Posterior vena cava (tissue), 2 donors: Measurements from ENCODE around the gene POU3F1. TPM values are rescaled to one million over a fixed set of nuclear protein-coding genes. Genes with fewer than 3 reads are reported as not detected.

Experiments
- DNase-seq: peaks from one replicate; pipeline ENCODE4 v3.0.0-alpha.2; 2020; ENCODE audit warnings: low spot score
- intact Hi-C, 2 donors: fragments of 100-400 bp; cut with DNase I; formaldehyde crosslinking; loops; one replicate each; pipeline versions ENCODE4 v1.14.1 to v1.14.2; 2022 to 2023
- total RNA-seq, 2 donors: library from RNA; stranded (reverse); fragmentation: NEBNext Ultra II Directional; extraction: Animal tissue kit (Norgen Biotek cat#: 25700); gene quantifications; one replicate each; pipeline ENCODE4 v1.2.1, GENCODE V29; 2021
- donor health status: DM: yes; HTN: yes; CAD: no.
- donor health status: DM: yes; HTN: yes; CAD: no.

The POU3F1 gene
- total RNA-seq, 2 donors from 2014 or later = 0.28 to 0.29 TPM

DNA sequence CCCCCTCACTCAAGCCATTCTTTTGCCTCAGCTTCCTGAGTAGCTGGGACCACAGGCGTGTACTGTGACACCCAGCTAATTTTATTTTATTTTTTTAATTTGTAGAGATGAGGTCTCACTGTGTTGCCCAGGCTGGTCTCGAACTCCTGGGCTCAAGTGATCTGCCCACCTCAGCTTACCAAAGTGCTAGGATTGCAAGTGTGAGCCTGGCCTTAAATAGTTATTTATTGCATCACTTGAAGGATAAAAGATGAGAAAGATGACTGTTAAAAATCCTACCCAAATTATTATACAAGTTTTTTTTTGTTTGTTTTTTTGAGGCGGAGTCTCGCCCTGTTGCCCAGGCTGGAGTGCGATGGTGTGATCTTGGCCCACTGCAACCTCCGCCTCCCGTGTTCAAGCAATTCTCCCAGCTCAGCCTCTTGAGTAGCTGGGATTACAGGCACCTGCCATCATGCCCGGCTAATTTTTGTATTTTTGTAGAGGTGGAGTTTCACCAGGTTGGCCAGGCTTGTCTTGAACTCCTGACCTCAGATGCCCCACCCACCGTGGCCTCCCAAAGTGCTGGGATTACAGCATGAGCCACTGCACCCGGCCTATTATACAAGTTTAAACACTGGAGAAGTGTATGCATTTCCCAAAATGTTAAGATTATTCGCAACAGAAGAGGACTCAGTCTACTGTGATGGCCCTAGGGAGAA, 31.7 kb downstream of the POU3F1 start:
- intact Hi-C loops = no loop called here
- peak; percentile 35 for DNase-seq

DNA sequence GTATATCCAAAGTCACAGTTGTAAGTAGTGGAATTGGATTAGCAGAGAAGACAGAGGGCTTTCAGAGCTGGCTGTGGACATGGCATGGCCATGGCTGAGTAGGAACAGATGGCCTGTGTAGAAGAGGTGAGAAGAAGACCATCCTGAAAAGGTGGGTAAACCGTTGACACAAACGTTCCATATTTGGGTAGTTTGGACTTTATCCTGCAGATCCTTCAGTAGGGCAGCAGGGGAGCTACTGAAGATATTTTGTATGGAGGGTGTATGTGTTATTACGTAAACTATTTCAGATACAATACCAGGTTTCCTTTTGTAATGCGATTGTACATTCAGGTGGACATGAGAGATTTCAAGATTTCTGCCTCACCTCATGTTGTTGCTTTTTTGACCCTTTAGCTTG, 32.4 kb downstream of the POU3F1 start:
- no peak for DNase-seq
- intact Hi-C loops = no loop called here

DNA sequence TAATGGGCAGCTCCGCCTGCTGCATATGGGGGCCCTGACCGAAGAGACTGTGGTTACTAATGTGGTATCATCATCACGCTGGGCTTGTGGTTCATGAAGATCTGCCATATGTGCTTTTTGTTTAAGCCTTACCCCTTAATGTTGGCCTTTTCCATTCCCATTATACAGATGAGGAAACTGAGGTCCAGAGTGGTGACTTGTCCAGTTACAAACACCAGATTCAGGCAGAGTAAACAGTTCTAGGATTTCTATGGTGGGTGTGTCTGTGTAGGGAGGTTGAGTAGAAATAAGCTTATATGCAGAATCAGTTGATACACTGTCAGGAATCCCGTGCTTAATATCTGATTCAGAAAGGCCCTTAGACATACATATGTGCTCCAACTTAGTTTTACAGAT, 33.4 kb downstream of the POU3F1 start:
- DNase-seq = no peak
- intact Hi-C loops = no loop called here

DNA sequence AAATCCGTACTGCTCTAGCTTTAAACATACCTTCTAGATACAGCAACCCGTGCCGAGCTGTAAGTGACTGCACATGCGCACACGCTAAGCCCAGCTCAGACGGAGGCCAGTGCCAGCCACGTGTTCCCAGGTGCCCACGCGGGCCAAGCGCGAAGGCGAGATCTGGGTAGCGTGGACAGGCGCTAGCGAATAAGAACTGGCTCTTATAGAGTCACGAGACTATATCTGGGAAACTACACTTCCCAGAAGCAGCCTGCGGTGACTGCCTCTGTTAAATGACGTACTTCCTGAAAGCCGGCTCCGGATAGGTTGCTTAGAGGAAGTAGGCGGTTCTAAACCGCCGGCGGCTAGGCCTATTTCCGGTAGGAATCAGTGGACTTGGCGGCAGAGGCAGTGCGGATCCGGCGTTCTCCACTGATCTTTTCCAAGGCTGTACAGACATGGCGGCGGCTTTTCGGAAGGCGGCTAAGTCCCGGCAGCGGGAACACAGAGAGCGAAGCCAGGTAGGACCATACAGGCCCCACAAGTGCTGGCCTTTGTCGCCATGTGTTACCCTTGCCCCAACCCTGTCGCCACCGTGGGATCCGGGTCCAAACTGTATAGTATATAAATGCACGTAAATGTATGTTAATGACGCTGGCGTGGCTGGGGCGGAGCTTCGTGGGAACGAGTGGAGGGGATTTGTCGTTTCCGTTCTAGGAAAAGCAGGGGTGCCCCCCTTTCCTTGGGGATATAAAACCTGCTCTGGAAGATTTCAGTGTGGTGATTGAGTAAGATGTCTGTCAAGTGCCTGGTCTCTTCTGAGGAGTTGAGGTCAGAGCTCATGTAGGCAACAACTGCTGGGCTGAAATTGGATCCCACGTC, 34.0 kb downstream of the POU3F1 start, which contains the start of gene UTP11:
TSS of gene UTP11 (plus strand) at position 372 of the 864 bp plus-strand sequence. CDS start at position 441, 69 bp downstream.
- peak; percentile 97 for DNase-seq
- intact Hi-C loops = no loop called here

DNA sequence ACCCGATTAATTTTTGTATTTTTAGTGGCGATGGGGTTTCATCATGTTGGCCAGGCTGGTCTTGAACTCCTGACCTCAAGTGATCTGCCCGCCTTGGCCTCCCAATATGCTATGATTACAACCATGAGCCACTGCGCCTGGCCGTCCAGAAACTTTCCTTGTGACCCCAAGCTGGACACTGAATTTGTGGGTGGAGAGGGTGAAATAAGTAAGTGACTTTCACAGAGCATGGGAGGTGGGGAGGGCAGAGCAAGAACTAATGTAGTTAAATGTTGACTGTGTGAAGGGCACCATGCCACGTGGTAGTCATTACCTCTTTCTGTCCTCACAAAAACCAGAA, 36.8 kb downstream of the POU3F1 start:
- peak; percentile 36 for DNase-seq
- intact Hi-C loops = no loop called here

DNA sequence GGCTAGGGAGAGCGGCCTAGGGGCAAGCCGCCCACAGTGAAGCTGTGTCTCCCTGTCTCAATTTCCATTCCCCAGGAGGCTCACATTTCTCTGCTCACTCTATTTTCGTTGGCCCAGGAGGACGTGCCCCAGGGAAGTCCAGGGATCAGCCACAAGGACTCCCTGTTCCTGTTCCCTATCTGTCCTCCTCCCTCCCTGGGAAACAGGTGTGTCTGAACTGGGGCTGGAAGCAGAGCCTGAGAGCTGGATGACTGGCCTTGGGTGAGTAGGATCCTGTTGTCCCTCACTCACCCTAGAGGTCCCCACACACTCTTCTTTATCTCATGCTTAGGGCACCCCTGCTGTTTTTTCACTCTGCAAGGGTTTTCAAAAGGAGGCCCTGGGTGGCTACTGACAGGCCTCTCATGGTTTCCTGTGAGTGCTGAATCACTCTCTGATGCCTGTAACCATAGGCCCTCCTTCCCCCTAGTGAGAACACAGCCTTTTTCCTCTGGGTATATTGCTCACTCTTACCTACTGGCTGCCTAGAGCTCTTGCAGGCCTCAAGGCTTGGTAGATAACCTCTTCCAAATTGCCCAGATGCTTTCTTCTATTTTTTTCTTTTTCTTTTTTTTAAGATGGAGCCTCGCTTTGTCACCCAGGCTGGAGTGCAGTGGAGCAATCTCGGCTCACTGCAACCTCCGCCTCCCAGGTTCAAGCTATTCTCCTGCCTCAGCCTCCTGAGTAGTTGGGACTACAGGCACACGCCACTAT, 37.3 kb downstream of the POU3F1 start:
- peak; percentile 36 for DNase-seq

DNA sequence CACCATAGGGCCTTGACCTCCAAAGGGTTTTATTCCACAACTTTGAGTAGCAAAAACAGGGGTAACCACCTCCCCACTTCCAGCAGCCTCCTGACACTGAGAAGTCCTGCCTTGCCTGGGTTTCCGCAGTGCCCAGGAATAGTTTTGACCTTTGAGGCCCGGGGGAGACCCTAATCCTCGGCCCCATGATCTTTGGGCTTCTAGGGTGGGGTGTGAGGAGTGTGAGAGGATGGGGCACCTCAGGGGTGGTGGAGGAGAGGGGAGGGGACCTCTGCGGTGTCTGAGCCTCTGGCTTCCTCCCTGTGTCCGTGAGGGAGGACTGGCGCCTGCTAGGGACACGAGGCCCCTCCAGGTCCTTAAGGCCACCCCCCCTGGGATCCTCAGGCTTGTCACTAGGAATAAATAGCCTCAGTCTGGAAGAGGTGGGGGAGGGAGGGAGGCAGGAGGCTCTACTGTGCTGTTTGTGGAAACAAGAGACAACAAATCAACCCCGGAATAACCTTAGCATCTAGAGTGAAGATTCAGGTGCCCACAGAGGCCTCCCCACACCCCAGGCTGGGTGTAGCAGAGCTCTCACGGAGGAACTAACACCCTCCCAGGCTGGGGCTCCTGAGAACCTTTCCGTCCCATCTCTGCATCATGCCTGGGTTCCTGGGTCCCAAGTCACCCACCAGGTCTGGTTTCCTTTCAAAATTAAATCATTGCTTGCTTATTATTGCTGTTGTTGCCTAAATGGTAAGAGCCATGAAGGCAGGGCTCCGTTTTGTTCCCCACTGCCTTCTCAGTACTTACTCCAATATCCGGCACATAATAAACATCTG, 40.4 kb downstream of the POU3F1 start:
- intact Hi-C loops = no loop called here
- peak; percentile 62 for DNase-seq

More for the DNA sequence above, 37.3 kb downstream of the POU3F1 start:
- intact Hi-C loops = no loop called here

DNA sequence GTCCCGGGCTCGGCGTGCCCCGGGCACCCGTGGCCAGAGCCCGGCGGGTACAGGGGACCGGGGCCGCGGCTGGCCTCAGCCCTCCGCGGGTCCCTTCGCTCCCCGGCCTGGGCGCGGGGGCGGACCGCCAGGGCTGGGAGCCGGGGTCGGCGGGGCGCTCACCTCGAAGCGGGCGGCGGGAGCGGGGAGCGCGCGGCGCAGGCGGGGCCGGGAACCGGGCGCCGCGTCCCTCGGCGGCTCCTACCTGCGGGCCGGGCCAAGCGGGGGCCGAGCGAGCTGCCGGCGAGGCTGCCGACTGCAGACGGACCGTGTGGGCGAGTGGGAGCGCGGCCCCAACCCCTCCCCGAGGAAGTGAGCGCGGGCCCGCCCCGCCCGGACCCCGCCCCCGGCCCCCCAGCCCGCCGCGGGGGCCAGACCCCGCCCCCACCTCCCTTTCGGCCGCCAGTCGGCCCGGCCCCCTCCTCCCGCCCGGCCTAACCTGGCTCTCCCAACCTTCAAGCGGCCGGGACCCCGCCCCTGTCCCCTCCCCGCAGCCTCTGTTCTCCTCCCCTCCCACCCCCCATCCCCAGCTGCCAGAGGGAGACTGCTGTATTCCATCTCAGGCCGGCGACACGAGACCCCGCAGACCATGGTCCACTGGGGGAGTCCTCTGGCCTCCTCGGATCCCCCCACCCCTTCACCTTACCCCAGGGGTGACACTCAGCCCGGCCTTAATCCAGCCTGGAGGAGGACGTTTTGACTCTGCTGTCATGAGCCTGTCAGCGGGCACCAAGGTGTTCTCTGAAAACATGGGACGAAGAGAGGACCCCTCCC, 41.2 kb downstream of the POU3F1 start, which contains the start of gene FHL3:
TSS of gene FHL3 (minus strand) at position 320 of the 813 bp plus-strand sequence. CDS start 6,102 bp downstream, outside the sequence.
- intact Hi-C loops = no loop called here

DNA sequence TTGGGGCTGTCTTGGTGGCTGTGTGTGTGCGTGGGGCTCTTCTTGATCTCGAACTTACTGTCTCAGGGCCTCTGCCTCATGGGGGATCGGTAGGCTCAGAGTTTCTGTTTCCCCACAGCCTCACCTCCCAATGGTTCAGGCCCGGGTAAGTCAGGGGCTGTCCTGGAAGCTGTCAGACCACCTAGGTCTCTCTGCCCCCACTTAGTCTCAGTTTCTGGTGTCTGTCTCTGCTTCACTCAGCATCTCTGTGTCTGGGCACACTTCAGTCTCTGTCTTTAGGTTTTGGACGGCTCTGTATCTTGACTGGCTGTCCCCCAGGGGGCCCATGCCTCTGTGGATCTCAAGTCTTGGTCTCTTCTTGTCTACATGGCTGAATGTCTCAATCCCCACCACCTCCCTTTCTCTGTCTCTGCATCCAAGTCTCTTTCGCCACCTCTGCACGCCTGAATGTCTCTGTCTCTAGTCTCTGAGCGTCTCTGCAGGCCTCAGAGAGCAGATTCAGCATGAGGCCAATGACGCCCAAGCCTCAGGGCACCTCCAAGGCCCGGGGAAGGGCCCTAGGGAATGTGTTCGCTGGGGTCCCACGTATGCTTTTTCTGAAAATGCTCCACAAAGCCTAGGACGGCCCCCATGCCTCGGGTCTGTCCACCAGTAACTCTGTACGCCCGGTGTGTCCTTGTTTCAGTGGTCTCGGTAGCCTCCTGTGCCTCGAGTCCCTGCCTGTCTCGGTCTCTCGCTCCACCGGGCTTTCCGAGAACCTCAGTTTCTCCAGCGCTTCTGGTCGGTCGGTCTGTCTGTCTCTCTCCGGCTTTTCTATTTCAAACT, 42.1 kb downstream of the POU3F1 start:
- peak; percentile 76 for DNase-seq
- intact Hi-C loops = no loop called here

More for the DNA sequence above, 41.2 kb downstream of the POU3F1 start, which contains the start of gene FHL3:
- peak; percentile 89 for DNase-seq

DNA sequence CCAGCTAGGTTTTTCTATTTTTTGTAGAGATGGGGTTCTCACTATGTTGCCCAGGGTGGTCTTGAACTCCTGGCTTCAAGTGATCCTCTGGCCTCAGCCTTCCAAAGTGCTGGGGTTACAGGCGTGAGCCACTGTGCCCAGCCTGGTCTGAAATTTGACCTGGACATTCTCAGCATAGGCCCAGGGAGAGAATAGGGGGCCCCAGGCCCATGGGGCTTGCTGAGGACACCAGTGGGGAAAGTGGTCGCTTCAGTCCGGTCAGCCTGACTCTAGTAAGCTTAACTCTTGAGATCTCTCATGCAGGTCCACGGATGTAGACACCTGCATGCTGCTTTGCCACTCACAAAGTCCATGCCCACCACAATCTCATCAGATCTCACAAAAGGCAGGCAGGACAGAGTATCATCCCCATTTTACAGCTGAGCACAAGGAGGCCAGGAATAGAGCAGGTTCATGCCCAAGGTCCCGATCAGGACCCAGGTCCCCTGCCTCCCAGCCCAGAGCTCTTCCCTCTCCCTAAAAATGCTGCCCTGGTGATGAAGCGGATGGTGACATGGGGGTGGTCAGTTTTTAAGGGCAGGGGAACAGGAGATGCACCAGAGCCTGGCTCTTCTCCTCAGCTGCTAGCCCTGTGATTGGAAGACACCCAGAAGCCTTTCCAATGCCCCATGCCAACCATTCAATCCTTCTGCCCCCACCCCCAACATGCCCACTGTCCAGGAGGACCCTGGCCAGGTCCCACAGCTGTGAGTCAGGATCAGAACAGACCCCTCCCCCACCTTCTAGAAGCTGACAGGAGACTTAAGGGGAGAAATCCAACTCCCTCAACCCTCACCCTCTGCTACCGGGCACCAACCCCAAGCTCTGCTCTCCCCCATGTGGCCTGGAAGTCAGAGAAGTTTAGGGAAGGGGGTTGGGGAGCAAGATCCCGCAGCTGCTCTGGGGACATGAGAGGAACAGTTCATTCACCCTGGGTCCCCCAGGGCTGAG, 43.0 kb downstream of the POU3F1 start:
- intact Hi-C loops = no loop called here
- peak; percentile 67 for DNase-seq

DNA sequence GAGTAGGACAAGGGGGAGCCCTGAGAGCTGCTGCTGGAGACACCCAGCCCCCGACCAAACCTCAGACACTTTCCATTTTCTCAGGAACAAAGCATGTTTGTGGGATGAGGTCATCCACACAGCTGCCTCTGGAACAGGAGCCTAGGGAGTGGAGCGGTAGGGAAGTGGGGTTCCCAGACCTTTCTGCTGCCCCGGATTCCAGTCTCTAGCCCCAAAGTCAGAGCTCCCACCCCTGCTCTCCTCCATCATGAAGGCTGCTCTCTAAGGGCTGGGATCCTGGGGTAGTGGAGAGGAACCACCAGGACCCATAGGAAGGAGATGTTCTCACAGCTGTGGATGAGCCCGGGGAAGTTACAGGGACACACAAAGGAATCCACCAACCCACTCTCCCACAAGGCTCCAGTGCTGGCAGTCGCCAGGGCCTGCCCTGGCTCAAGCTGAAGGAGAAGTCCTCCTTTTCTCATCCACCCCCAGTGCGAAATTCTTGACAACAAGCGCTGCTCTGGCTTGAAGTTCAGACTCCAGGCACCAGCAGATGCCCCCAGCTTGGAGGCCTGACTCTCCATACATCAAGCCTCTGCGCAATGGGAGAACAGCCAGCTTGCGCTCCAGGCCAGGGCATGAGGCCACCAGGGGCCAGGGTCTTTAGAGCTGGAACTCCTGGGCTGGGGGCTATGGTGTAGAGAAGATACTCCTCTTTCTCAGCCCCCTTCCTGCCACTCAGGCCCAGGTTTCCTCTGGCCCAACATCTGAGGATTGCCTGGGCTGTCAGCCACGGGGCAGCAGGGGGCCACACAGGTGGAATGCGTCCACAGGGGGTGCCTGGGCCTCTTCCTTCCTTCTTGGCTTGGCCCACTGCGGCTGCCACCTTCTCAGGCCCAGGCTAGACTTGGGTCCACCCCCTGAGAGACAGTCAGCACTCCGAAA, 45.8 kb downstream of the POU3F1 start:
- intact Hi-C loops = no loop called here
- DNase-seq = peak; percentile 84

DNA sequence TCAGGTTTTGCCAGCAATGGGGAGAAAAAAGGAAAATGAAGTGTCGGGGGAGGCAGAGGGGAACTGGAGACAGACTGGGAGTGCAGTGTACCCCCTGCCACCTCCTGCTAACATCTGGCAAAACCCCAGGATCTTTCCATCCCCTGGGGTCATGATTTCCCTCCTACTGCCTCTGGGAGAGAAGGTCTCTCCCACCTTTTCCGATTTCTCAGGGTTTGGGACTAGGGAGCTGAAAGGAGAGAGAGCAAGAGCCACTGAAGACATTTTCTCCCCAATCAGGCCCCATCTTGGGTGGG, 46.4 kb downstream of the POU3F1 start:
- DNase-seq = no peak
- intact Hi-C loops = no loop called here

DNA sequence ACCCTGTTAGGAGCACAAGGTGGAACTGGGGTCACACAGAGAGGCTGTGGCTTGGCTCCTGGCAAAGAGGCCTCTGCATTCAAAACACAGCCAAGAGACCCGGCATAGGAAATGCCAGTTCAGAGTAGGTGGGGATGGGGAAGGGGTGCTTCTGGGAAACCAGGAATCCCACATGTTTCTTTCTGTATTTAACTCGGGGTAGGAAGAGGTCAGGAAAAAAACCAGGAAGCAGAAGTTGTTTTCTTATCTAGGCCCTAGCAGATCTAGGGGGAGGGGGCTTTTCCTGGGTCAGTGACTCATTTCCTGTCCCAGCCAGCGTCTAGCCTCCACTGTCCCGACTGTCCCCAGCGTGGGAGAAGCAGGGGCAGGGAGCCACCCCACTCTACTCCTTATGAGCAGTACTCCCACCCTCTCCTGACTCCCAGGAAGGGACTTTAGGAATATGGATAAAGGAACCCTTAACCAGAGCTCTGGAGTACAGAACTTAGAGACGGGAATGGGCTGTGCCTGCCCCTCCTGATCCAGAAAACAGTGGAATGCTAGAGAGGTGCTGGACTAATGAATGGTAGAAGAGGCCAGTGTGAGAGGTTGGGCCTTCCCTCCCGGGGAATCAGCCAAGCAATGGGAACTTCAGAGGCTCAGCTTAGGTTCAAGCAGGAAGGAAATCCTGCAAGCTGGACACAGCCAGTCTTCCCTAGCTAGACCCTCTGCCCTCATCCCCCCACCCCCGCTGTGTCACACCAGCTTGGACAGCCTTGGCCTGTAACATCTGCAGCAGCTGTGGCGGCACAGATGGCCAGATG, 47.0 kb downstream of the POU3F1 start:
- intact Hi-C loops = no loop called here

DNA sequence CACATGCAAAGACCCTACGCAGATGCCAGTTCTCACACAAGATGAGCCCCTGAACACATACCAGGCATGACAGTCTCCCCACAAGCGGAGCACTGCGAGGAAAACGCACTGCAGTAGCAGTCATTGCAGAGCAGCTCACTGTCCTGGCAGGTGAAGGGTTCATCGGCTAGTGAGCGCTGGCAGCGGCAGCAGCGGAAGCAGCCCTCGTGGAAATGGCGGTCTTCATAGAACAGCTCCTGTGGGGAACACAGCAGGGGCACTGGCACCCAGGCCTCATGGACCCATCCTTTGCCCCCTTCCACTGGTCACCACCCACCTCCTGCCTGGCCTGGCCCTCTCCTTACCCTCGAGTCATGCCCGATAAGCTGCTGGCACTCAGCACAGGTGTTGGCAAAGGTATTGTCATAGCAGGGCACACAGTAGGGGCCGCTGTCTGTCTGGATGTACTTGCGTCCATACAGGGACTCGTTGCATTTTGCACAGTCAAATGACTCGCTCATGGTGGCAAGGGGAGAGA, 47.6 kb downstream of the POU3F1 start:
- DNase-seq = peak; percentile 76

More for the DNA sequence above, 47.0 kb downstream of the POU3F1 start:
- peak; percentile 85 for DNase-seq

More for the DNA sequence above, 47.6 kb downstream of the POU3F1 start:
- intact Hi-C loops = no loop called here
